DOHH2 (cell line): ENCODE measurements around the gene C15orf40.

ENCODE experiments used
- H3F3A ChIP-seq: fragments of 200-600 bp; sonication (generic), shearing (Covaris generic); 2 replicates; pipeline ENCODE4 v1.6.0; 2016; ENCODE audit warnings: antibody characterized with exemption, mild to moderate bottlenecking; ENCODE audit not compliant: control insufficient read depth, insufficient read depth
- H3K27ac ChIP-seq: fragments of 200-600 bp; sonication (generic); 2 replicates; pipeline ENCODE4 v1.5.1; 2014; ENCODE audit warnings: low read depth, mild to moderate bottlenecking, low read length, moderate library complexity
- H3K27me3 ChIP-seq: fragments of 200-600 bp; sonication (generic); 2 replicates; pipeline ENCODE4 v1.6.1; 2014; ENCODE audit warnings: mild to moderate bottlenecking, low read length, mixed read lengths; ENCODE audit not compliant: control insufficient read depth
- H3K36me3 ChIP-seq: fragments of 200-600 bp; sonication (generic); 2 replicates; pipeline ENCODE4 v1.6.1; 2014; ENCODE audit warnings: mild to moderate bottlenecking, low read length, moderate library complexity, mixed read lengths; ENCODE audit not compliant: control insufficient read depth
- H3K4me1 ChIP-seq: fragments of 200-600 bp; sonication (generic); 2 replicates; pipeline ENCODE4 v1.6.1; 2014; ENCODE audit warnings: mild to moderate bottlenecking, low read length, mixed read lengths; ENCODE audit not compliant: control insufficient read depth
- H3K4me2 ChIP-seq: fragments of 200-600 bp; sonication (generic); 2 replicates; pipeline ENCODE4 v1.6.0; 2014; ENCODE audit warnings: mild to moderate bottlenecking, low read length, moderate library complexity
- H3K4me3 ChIP-seq: fragments of 200-600 bp; sonication (generic); 2 replicates; pipeline ENCODE4 v1.5.1; 2014; ENCODE audit warnings: mild to moderate bottlenecking, low read length, mixed read lengths
- H3K79me2 ChIP-seq: fragments of 200-600 bp; sonication (generic); 2 replicates; pipeline ENCODE4 v1.6.1; 2014; ENCODE audit warnings: mild to moderate bottlenecking, low read length, mixed read lengths; ENCODE audit not compliant: control insufficient read depth
- H3K9me2 ChIP-seq: fragments of 200-600 bp; sonication (generic); replicated peaks from 2 replicates; pipeline ENCODE4 v1.6.1; 2014; ENCODE audit warnings: mild to moderate bottlenecking, low read length, mixed read lengths; ENCODE audit not compliant: control insufficient read depth
- H3K9me3 ChIP-seq: fragments of 200-600 bp; sonication (generic); 2 replicates; pipeline ENCODE4 v1.6.1; 2014; ENCODE audit warnings: antibody characterized with exemption, low read length, mixed read lengths; ENCODE audit not compliant: control insufficient read depth, insufficient read depth
- H4K20me1 ChIP-seq: fragments of 200-600 bp; sonication (generic); 2 replicates; pipeline ENCODE4 v1.6.0; 2014; ENCODE audit warnings: low read depth, mild to moderate bottlenecking, antibody characterized with exemption, low read length, moderate library complexity; ENCODE audit not compliant: control insufficient read depth, insufficient read depth
- EZH2phosphoT487 ChIP-seq: fragments of 200-600 bp; sonication (generic); IDR thresholded peaks from 2 replicates; pipeline ENCODE4 v1.6.1; 2017; ENCODE audit warnings: borderline replicate concordance, mild to moderate bottlenecking, antibody characterized with exemption, low read length, moderate library complexity, mixed read lengths
- TF ChIP-seq, protein P1 (sequence below): fragments of 200-600 bp; sonication (generic); IDR thresholded peaks from one replicate; pipeline ENCODE4 v1.5.1; 2014; ENCODE audit warnings: antibody characterized with exemption, mild to moderate bottlenecking, low read depth, low read length; ENCODE audit not compliant: poor library complexity, severe bottlenecking

C15orf40 gene

GRCh38 chr15:82964890-82965289, 46.5 kb downstream of the C15orf40 start:
- H3K9me3 ChIP-seq: no peaks in the 10 kb centered on the region
- H3K27ac ChIP-seq: no peak overlapping the region
- H3K4me2 ChIP-seq: no peak overlapping the region
- no peak overlapping the region for H3K4me3 ChIP-seq
- H4K20me1 ChIP-seq: no peaks in the 10 kb centered on the region
- H3K9me2 ChIP-seq: no peaks in the 10 kb centered on the region
- TF ChIP-seq EZH2phosphoT487: no peak
- TF ChIP-seq, protein P1, sequence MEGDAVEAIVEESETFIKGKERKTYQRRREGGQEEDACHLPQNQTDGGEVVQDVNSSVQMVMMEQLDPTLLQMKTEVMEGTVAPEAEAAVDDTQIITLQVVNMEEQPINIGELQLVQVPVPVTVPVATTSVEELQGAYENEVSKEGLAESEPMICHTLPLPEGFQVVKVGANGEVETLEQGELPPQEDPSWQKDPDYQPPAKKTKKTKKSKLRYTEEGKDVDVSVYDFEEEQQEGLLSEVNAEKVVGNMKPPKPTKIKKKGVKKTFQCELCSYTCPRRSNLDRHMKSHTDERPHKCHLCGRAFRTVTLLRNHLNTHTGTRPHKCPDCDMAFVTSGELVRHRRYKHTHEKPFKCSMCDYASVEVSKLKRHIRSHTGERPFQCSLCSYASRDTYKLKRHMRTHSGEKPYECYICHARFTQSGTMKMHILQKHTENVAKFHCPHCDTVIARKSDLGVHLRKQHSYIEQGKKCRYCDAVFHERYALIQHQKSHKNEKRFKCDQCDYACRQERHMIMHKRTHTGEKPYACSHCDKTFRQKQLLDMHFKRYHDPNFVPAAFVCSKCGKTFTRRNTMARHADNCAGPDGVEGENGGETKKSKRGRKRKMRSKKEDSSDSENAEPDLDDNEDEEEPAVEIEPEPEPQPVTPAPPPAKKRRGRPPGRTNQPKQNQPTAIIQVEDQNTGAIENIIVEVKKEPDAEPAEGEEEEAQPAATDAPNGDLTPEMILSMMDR: no peak
- H3K4me1 ChIP-seq: no peaks in the 10 kb centered on the region
- 0 out of 2 replicates have a peak, but pooled peaks cover 4% of the 10 kb centered on the region for H3K27me3 ChIP-seq
- H3K36me3 ChIP-seq: no peaks in the 10 kb centered on the region
- H3K79me2 ChIP-seq: no peaks in the 10 kb centered on the region
- no peaks in the 10 kb centered on the region for H3F3A ChIP-seq

GRCh38 chr15:82963471-82964341, 47.7 kb downstream of the C15orf40 start:
- Histone ChIP-seq H3K79me2 (no peaks in the 10 kb centered on the region), H3F3A (no peaks in the 10 kb centered on the region), H3K4me3 (no peak overlapping the region), H3K36me3 (no peaks in the 10 kb centered on the region), H3K4me2 (no peak overlapping the region), H4K20me1 (no peaks in the 10 kb centered on the region), H3K4me1 (no peaks in the 10 kb centered on the region), H3K9me3 (no peaks in the 10 kb centered on the region), H3K27ac (no peak overlapping the region), H3K27me3 (no peaks in the 10 kb centered on the region), H3K9me2 (no peaks in the 10 kb centered on the region)
- TF ChIP-seq, protein P1: no peak
- no peak for TF ChIP-seq EZH2phosphoT487

GRCh38 chr15:82960766-82961165, 50.7 kb downstream of the C15orf40 start:
- Histone ChIP-seq H3K27me3 (no peaks in the 10 kb centered on the region), H3K4me3 (no peak overlapping the region), H3F3A (no peaks in the 10 kb centered on the region), H3K79me2 (no peaks in the 10 kb centered on the region), H3K9me3 (no peaks in the 10 kb centered on the region), H3K27ac (no peak overlapping the region), H4K20me1 (no peaks in the 10 kb centered on the region), H3K4me1 (no peaks in the 10 kb centered on the region), H3K9me2 (no peaks in the 10 kb centered on the region), H3K36me3 (no peaks in the 10 kb centered on the region), H3K4me2 (no peak overlapping the region)
- TF ChIP-seq EZH2phosphoT487: no peak
- TF ChIP-seq, protein P1: no peak
